ENCODE data around the gene DDR1. TPM values are rescaled to one million over a fixed set of nuclear protein-coding genes. Genes with fewer than 3 reads are reported as not detected.
"Not testable (repeated sequence)": the region's sequence is repeated elsewhere in the genome, so short reads cannot be mapped to it uniquely, and the experiment has no call there.

Gene DDR1
- total RNA-seq, 2 donors from 2014 or later: 3.0 to 19.5 TPM

DNA sequence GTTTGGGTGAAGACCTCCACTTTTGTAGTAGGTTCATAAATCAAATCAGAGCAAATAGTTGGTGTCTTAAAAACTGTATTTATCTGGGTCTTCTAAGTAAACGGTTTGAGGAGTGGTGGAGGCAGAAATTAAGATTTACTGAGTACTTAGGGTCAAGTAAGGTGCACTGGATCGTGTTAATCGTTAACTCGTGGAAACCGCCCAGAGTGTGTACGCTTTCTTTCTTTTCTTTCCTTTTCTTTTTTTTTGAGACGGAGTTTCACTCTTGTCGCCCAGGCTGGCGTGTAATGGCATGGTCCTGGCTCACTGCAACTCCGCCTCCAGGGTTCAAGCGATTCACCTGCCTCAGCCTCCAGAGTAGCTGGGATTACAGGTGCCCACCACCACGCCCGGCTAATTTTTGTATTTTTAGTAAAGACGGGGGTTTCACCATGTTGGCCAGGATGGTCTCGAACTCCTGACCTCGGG lies 23.0 kb downstream of the DDR1 start:
- Mint-ChIP-seq H3K36me3 (ENCODE audit: low read depth) (peaks cover 36% of the 10 kb centered on the region), H3K27ac (peak overlapping the region; percentile 94), H3K4me1 (peaks cover 20% of the 10 kb centered on the region), H3K4me3 (peak overlapping the region; percentile 98)
- ATAC-seq (replicated peaks); H3K27me3 Mint-ChIP-seq; H3K9me3 Mint-ChIP-seq: not testable (repeated sequence)

DNA sequence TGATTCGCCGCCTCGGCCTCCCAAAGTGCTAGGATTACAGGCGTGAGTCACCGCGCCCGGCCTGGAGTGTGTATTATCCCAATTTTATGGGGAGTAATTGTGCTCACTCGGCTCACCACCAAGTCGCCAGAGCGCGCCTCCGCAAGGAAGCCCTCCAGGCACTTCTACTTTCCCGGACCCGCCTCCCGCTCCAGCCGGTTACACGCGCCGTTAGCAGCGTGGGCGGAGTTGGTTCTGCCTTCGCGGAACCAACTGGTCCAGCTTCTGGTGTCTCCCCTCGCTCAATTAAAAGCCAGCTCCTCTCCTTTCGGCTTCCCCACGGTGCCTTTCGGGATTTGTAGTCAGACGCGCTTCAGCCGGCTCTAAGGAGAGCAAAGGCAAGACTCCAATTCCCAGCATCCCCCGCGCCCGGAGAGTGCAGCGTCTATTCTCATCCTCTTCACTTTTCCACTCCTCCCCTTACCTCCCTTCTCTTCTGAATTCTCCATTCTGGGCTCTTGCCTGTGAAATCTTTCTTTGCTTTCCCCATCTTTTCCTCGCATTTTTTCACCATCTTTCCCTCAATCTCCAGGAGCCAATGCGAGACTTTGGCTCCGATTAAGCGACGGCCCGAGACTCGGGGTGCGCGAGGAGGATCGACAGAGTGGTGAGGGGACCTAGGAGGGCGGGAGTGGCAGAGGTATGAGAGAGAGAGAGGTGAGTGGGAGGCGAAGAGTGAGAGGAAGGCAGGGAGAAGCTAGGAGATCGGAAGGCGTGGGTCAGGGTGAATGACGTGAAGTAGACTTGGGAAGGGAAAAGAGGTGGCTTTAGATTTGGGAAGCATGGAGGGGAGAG lies 23.7 kb downstream of the DDR1 start, which contains the start of gene GTF2H4:
TSS of gene GTF2H4 (plus strand) at position 450 of the 834 bp plus-strand sequence.
- H3K36me3 Mint-ChIP-seq (ENCODE audit: low read depth): peaks cover 43% of the 10 kb centered on the region
- peaks cover 14% of the 10 kb centered on the region for H3K4me1 Mint-ChIP-seq
- peak within 1 kb of the TSS; percentile 98 for H3K4me3 Mint-ChIP-seq
- peak within 1 kb of the TSS; percentile 94 for H3K27ac Mint-ChIP-seq
- peak; percentile 99 for ATAC-seq (replicated peaks)
- H3K9me3 Mint-ChIP-seq: no peaks in the 10 kb centered on the region
- no peaks in the 10 kb centered on the region for H3K27me3 Mint-ChIP-seq

DNA sequence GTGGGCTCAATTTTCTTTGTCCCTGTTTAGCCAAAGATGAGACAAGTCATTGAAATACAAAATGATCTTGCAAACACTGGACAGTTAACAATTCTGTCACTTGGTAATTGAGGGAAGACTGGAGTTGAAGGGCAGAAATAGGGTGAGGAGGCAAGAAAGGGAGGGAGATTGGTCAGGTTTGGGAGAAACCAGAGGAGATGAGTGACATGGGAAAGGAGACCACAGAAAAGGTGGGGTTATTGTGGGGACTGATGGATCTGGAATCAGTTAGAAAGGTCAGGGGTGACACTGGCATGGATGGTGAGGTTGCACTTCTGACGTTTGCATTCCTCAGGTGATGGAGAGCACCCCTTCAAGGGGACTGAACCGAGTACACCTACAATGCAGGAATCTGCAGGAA lies 24.4 kb downstream of the DDR1 start:
- H3K36me3 Mint-ChIP-seq (ENCODE audit: low read depth): peaks cover 50% of the 10 kb centered on the region
- peaks cover 14% of the 10 kb centered on the region for H3K4me1 Mint-ChIP-seq
- H3K27ac Mint-ChIP-seq: peak overlapping the region; percentile 94
- H3K9me3 Mint-ChIP-seq: no peaks in the 10 kb centered on the region
- no peak for ATAC-seq (replicated peaks)
- no peaks in the 10 kb centered on the region for H3K27me3 Mint-ChIP-seq
- H3K4me3 Mint-ChIP-seq: peak overlapping the region; percentile 98

DNA sequence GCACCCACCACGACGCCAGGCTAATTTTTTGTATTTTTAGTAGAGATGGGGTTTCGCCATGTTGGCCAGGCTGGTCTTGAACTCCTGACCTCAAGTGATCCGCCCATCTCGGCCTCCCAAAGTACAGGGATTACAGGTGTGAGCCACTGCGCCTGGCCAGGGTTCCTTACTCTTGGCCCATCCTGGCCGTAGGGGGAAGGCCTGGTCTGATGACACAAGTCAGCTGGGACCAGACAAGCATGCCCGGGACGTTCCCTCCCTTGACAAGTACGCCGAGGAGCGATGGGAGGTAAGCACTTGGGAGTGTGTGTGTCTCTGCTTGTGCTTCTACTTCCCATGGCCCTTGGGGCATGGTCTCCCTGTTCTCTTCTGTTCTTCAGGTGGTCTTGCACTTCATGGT lies 26.2 kb downstream of the DDR1 start:
- not testable (repeated sequence) for H3K4me3 Mint-ChIP-seq; H3K9me3 Mint-ChIP-seq; ATAC-seq (replicated peaks); H3K27me3 Mint-ChIP-seq
- Mint-ChIP-seq H3K4me1 (peaks cover 17% of the 10 kb centered on the region), H3K27ac (peak overlapping the region; percentile 20), H3K36me3 (ENCODE audit: low read depth) (peaks cover 59% of the 10 kb centered on the region)

DNA sequence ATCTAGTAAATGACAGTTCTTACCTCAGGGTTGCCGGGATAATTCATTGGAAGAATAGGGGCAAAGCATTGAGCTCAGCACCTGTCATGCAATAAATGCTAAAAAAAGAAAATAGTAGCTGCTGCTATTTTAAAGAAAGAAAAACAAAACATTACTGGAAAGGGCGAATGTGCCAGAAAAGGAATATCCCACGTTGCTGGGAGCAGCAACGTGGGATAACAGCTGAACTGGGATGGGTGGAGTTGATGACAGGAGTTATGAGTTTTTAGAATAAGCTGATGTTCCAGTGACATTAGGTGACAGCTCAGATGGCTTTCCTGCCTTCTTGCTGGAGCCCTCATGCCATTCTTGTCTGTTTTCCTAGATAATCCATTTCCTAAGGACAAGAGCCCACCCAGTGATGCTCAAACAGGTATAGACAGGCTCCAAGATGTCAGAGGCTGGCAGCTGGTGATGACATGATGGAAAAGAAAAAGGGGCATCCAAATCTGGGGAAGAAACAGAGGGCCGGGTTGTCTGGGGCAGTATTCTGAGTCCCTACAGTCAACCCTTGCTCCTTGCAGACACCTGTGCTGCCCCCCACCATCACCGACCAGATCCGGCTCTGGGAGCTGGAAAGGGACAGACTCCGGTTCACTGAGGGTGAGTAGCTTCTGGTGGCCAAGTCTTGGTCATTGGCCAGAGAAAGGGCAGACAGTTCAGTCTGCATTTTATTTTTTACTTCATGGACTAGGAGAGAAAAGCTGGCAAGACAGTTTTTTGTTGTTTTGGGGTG lies 28.6 kb downstream of the DDR1 start:
- Mint-ChIP-seq H3K27me3 (no peaks in the 10 kb centered on the region), H3K4me1 (peaks cover 24% of the 10 kb centered on the region), H3K27ac (no peak overlapping the region), H3K4me3 (peak overlapping the region; percentile 94), H3K9me3 (no peaks in the 10 kb centered on the region), H3K36me3 (ENCODE audit: low read depth) (peaks cover 83% of the 10 kb centered on the region)
- no peak for ATAC-seq (replicated peaks)

DNA sequence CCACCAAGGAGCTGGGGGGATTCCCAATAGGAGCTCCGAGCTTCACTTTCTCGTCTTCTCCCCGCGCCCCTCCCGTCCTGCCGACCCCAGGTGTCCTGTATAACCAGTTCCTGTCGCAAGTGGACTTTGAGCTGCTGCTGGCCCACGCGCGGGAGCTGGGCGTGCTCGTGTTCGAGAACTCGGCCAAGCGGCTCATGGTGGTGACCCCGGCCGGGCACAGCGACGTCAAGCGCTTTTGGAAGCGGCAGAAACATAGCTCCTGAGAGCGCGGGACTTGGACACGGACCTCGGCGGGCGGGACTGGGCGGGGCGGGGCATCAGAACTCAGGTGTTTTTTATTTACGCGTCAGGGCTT lies 29.4 kb downstream of the DDR1 start:
- H3K27ac Mint-ChIP-seq: peak overlapping the region; percentile 93
- peaks cover 83% of the 10 kb centered on the region for H3K36me3 Mint-ChIP-seq (ENCODE audit: low read depth)
- peak overlapping the region; percentile 94 for H3K4me3 Mint-ChIP-seq
- no peaks in the 10 kb centered on the region for H3K27me3 Mint-ChIP-seq
- no peak for ATAC-seq (replicated peaks)
- H3K4me1 Mint-ChIP-seq: peaks cover 16% of the 10 kb centered on the region
- no peaks in the 10 kb centered on the region for H3K9me3 Mint-ChIP-seq

DNA sequence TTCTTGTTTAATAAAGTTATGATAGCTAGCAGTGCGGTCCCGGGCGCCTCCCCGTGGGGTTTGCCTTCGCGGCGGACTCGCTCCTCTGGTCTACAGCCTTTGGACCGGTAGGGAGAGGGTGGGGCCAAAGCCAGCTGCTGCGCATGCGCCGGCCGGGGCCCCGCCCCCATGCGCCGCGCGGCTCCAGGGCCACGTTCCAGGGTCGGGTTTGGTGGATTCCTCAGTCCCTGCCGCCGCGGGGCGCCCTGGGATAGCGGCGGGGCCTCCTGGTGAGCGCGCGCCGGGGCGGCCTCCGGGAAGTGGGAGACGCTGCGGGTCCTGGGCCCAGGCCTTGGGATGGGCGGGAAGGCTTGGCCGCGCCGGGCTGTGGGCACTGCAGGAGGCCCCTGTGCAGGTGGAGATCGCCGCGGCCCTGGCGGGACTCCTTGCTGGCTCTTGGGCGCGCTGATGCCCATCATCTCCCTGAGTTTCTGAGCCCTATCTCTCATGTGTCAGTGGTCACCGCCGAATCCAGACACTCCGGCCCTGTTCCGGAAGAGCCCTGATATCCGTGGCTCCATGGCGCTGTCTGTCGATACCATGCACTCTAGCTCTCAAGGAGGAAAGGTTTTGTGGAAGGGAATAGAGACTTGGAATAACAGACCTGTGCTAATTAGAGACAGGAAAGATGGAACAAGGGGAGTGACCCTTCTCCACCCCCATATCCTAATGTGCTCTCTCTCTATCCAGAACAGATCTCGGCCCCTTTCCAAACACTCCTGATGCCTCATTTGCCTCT lies 29.9 kb downstream of the DDR1 start, which contains the start of gene VARS2:
TSS of gene VARS2 (plus strand) at position 163 of the 778 bp plus-strand sequence. CDS start at position 762, 599 bp downstream.
- Mint-ChIP-seq H3K36me3 (ENCODE audit: low read depth) (peaks cover 87% of the 10 kb centered on the region), H3K27ac (peak within 1 kb of the TSS; percentile 93), H3K4me3 (peak within 1 kb of the TSS; percentile 94), H3K27me3 (no peaks in the 10 kb centered on the region), H3K9me3 (no peaks in the 10 kb centered on the region), H3K4me1 (peaks cover 12% of the 10 kb centered on the region)
- ATAC-seq (replicated peaks): peak; percentile 97

DNA sequence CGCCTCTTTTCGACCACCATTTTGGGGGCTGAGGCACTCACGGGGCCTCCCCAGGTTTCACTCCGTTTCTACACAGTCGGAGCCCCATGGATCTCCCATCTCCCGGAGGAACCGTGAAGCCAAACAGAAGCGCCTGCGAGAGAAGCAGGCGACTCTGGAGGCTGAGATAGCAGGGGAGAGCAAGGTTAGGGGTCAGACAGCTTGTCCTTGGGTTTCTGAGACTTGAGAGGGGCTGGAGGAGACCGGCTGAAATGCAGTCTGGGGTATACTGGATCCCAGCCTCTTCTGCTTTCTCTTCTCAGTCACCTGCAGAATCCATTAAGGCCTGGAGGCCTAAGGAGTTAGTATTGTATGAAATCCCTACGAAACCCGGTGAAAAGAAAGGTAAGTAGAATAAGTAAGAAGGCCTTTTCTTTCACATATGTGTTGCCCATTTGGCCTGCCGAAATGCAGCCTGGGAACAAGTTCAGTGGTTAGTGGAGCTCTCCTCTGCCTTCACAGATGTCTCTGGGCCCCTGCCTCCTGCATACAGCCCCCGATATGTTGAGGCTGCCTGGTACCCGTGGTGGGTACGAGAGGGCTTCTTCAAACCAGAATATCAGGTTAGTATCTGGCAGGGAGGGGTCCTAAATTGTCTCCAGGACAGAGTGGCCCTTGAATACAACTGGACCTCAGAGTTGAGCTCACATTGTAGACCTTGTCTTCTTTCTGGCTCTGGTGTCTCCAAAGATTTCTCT lies 30.7 kb downstream of the DDR1 start:
- H3K9me3 Mint-ChIP-seq: no peaks in the 10 kb centered on the region
- H3K36me3 Mint-ChIP-seq (ENCODE audit: low read depth): peaks cover 90% of the 10 kb centered on the region
- H3K27ac Mint-ChIP-seq: peak overlapping the region; percentile 93
- no peaks in the 10 kb centered on the region for H3K27me3 Mint-ChIP-seq
- H3K4me3 Mint-ChIP-seq: peak overlapping the region; percentile 94
- peaks cover 12% of the 10 kb centered on the region for H3K4me1 Mint-ChIP-seq
- no peak for ATAC-seq (replicated peaks)

DNA sequence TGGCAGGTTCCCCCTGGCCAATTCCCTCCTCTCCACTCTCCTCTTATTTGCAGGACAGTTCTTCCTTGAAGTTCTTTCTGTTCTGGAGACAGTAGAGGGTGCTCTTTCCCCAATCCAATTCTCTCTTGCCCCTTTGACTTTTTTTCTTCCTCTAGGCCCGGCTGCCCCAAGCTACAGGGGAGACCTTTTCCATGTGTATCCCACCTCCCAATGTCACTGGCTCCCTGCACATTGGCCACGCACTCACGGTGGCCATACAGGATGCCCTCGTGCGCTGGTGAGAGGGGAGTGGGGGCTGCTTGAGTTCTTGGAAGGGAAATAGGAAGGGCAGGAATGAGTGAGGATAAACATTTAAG lies 31.2 kb downstream of the DDR1 start:
- no peak for ATAC-seq (replicated peaks)
- H3K27ac Mint-ChIP-seq: peak overlapping the region; percentile 93
- no peaks in the 10 kb centered on the region for H3K27me3 Mint-ChIP-seq
- peaks cover 92% of the 10 kb centered on the region for H3K36me3 Mint-ChIP-seq (ENCODE audit: low read depth)
- no peaks in the 10 kb centered on the region for H3K9me3 Mint-ChIP-seq
- H3K4me1 Mint-ChIP-seq: peaks cover 12% of the 10 kb centered on the region
- peak overlapping the region; percentile 94 for H3K4me3 Mint-ChIP-seq

DNA sequence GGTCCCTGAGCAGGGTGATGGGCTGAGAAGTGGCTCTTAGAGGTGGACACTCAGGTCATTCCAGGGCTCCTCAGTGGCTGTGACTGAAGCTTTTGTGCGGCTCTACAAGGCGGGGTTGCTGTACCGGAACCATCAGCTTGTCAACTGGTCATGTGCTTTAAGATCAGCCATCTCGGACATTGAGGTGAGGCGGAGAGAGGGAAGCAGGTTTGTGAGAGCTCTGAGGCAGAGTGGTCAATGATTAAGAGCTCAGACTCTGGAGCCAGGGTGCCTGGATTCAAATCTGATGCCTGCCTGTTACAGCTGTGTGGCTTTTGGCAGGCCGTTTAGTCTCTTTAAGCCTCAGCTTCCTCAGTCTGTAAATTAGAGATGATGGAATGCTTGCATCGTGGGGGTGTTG lies 32.7 kb downstream of the DDR1 start:
- H3K36me3 Mint-ChIP-seq (ENCODE audit: low read depth): peaks cover 92% of the 10 kb centered on the region
- no peak overlapping the region for H3K4me3 Mint-ChIP-seq
- H3K27ac Mint-ChIP-seq: peak overlapping the region; percentile 23
- H3K4me1 Mint-ChIP-seq: peaks cover 12% of the 10 kb centered on the region
- no peaks in the 10 kb centered on the region for H3K27me3 Mint-ChIP-seq
- no peaks in the 10 kb centered on the region for H3K9me3 Mint-ChIP-seq
- ATAC-seq (replicated peaks): no peak

DNA sequence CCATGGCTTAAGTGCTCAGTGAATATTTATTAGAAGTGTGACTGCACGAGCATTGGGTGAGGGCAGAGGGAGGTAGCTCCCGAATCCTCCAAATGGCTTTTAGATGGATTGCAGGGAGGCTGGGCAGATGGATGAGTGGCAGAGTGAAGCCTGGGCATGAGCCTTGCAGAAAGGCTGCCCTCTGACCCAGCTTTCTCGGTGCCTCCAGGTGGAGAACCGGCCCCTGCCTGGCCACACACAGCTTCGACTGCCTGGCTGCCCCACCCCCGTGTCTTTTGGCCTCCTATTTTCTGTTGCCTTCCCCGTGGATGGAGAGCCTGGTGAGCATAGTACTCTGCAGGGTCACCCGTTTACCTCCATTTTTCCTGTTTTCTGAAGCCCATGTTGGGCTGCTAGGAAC lies 33.2 kb downstream of the DDR1 start:
- no peaks in the 10 kb centered on the region for H3K27me3 Mint-ChIP-seq
- H3K27ac Mint-ChIP-seq: peak overlapping the region; percentile 22
- H3K4me3 Mint-ChIP-seq: no peak overlapping the region
- H3K36me3 Mint-ChIP-seq (ENCODE audit: low read depth): peaks cover 92% of the 10 kb centered on the region
- H3K4me1 Mint-ChIP-seq: peaks cover 12% of the 10 kb centered on the region
- no peaks in the 10 kb centered on the region for H3K9me3 Mint-ChIP-seq
- ATAC-seq (replicated peaks): no peak

DNA sequence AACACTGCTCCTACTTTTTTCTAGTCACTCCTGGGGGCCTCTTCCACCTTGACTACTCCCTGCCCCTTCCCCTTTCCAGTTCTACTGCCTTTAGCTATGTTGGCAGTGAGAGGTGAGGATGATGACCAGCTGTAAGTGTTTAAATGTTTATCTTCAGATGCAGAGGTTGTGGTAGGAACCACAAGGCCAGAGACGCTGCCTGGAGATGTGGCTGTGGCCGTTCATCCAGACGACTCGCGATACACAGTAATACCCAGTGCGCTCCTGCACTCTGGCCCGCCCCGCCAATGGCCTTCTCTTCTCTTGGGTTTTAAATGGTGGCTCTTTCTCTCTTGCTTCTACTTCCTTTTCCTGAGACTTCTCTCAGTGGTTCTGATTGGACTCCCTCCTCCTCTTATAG lies 34.4 kb downstream of the DDR1 start:
- Mint-ChIP-seq H3K4me1 (peaks cover 12% of the 10 kb centered on the region), H3K4me3 (no peak overlapping the region), H3K27me3 (no peaks in the 10 kb centered on the region), H3K27ac (no peak overlapping the region), H3K36me3 (ENCODE audit: low read depth) (peaks cover 92% of the 10 kb centered on the region), H3K9me3 (no peaks in the 10 kb centered on the region)
- ATAC-seq (replicated peaks): no peak

DNA sequence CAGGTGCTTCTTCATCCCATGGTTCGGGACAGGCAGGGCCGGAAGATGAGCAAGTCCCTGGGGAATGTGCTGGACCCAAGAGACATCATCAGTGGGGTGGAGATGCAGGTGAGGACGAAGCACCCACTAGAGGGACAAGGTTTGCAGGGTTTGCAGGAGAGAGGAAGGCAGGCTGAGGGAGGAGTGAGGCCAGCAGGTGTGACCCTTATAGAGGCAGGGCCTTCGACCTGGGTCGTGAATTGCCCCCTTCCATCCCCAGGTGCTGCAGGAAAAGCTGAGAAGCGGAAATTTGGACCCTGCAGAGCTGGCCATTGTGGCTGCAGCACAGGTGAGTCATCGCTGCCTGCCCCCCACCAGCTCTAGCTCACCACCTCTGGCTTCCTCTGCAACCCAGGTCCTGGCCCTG lies 38.1 kb downstream of the DDR1 start:
- Mint-ChIP-seq H3K27me3 (no peaks in the 10 kb centered on the region), H3K27ac (peak overlapping the region; percentile 34), H3K9me3 (no peaks in the 10 kb centered on the region), H3K36me3 (ENCODE audit: low read depth) (peaks cover 91% of the 10 kb centered on the region), H3K4me3 (no peak overlapping the region), H3K4me1 (no peaks in the 10 kb centered on the region)
- no peak for ATAC-seq (replicated peaks)
